HEK293 (cell line): ENCODE data around the gene TUBGCP6.

ENCODE experiments used
- ATF2 ChIP-seq: fragments of 450-650 bp; formaldehyde crosslinking; IDR thresholded peaks from 2 replicates; pipeline ENCODE4 v1.5.1; 2016; ENCODE audit warnings: missing biosample characterization, missing genetic modification characterization, low read depth
- CTCF ChIP-seq: fragments of 450-650 bp; formaldehyde crosslinking; IDR thresholded peaks from 2 replicates; pipeline ENCODE4 v1.5.1; 2016; ENCODE audit warnings: missing biosample characterization, missing genetic modification characterization
- SP2 ChIP-seq: fragments of 450-650 bp; formaldehyde crosslinking; IDR thresholded peaks from 2 replicates; pipeline ENCODE4 v1.5.1; 2016; ENCODE audit warnings: missing biosample characterization, missing genetic modification characterization
- SP7 ChIP-seq: fragments of 450-650 bp; formaldehyde crosslinking; IDR thresholded peaks from 2 replicates; pipeline ENCODE4 v1.5.1; 2016; ENCODE audit warnings: missing biosample characterization, missing genetic modification characterization
- TCF7L2 ChIP-seq: IDR thresholded peaks from 2 replicates; pipeline ENCODE4 v1.6.1; 2011; ENCODE audit warnings: low read depth, mild to moderate bottlenecking, inconsistent platforms, low read length, moderate library complexity, borderline replicate concordance
- ZBTB44 ChIP-seq: fragments of 450-650 bp; IDR thresholded peaks from 2 replicates; pipeline ENCODE4 v1.5.1; 2018; ENCODE audit warnings: missing biosample characterization, mild to moderate bottlenecking, missing genetic modification characterization
- ZNF223 ChIP-seq: fragments of 450-650 bp; formaldehyde crosslinking; IDR thresholded peaks from 2 replicates; pipeline ENCODE4 v1.5.1; 2016; ENCODE audit warnings: missing biosample characterization, missing genetic modification characterization
- ZNF362 ChIP-seq: fragments of 450-650 bp; formaldehyde crosslinking; IDR thresholded peaks from 2 replicates; pipeline ENCODE4 v1.5.1; 2016; ENCODE audit warnings: missing biosample characterization, missing genetic modification characterization
- ZNF530 ChIP-seq: fragments of 450-650 bp; formaldehyde crosslinking; IDR thresholded peaks from 2 replicates; pipeline ENCODE4 v1.5.1; 2016; ENCODE audit warnings: low read depth, missing biosample characterization, missing genetic modification characterization
- ZNF639 ChIP-seq: fragments of 450-650 bp; formaldehyde crosslinking; IDR thresholded peaks from 2 replicates; pipeline ENCODE4 v1.5.1; 2016; ENCODE audit warnings: missing biosample characterization, missing genetic modification characterization
- ZNF701 ChIP-seq: fragments of 450-650 bp; formaldehyde crosslinking; IDR thresholded peaks from 2 replicates; pipeline ENCODE4 v1.5.1; 2016; ENCODE audit warnings: missing biosample characterization, missing genetic modification characterization

GRCh38 chr22:50253046-50253915 is 8.5 kb upstream of the TUBGCP6 start:
- TF ChIP-seq ZBTB44 (tag by site-specific recombination) = no peak
- no peak for TF ChIP-seq ZNF530 (tag by site-specific recombination)
- TF ChIP-seq ZNF639 (tag by site-specific recombination) = no peak
- no peak for TF ChIP-seq ZNF362 (tag by site-specific recombination)
- TF ChIP-seq SP2 (tag by site-specific recombination) = no peak
- TF ChIP-seq TCF7L2 = no peak
- TF ChIP-seq SP7 (tag by site-specific recombination) = no peak
- no peak for TF ChIP-seq CTCF (tag by site-specific recombination)
- TF ChIP-seq ZNF701 (tag by site-specific recombination) = no peak
- no peak for TF ChIP-seq ATF2 (tag by site-specific recombination)
- TF ChIP-seq ZNF223 (tag by site-specific recombination) = no peak
